DND-41 (cell line): ENCODE measurements around the gene RHBDL2.
"Not testable (repeated sequence)": the region's sequence is repeated elsewhere in the genome, so short reads cannot be mapped to it uniquely, and the experiment has no call there.

Experiments used
- EZH2 ChIP-seq: IDR thresholded peaks from 3 replicates; pipeline ENCODE4 v1.6.1; 2012; ENCODE audit warnings: borderline replicate concordance, low read depth, mild to moderate bottlenecking, moderate library complexity, low read length, inconsistent platforms; ENCODE audit not compliant: severe bottlenecking
- TF ChIP-seq, protein P1 (sequence below): IDR thresholded peaks from 2 replicates; pipeline ENCODE4 v1.5.1; 2012; ENCODE audit warnings: borderline replicate concordance, low read length, moderate library complexity, mild to moderate bottlenecking; ENCODE audit not compliant: poor library complexity, severe bottlenecking; ENCODE audit errors: extremely low read depth

DNA sequence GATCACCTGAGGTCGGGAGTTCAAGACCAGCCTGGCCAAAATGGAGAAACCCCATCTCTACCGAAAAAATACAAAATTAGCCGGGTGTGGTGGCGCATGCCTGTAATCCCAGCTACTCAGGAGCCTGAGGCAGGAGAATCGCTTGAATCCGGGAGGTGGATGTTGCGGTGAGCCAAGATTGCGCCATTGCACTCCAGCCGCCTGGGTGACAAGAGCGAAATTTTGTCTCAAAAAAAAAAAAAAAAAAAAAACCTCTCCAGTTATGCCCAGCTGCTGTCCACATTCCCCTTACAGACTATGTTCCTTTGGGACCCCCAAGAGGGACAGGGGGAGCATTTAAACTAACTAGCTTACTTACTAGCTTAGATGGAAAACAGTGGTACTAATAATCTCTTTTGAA lies 105.3 kb downstream of the RHBDL2 start:
- TF ChIP-seq, protein P1, sequence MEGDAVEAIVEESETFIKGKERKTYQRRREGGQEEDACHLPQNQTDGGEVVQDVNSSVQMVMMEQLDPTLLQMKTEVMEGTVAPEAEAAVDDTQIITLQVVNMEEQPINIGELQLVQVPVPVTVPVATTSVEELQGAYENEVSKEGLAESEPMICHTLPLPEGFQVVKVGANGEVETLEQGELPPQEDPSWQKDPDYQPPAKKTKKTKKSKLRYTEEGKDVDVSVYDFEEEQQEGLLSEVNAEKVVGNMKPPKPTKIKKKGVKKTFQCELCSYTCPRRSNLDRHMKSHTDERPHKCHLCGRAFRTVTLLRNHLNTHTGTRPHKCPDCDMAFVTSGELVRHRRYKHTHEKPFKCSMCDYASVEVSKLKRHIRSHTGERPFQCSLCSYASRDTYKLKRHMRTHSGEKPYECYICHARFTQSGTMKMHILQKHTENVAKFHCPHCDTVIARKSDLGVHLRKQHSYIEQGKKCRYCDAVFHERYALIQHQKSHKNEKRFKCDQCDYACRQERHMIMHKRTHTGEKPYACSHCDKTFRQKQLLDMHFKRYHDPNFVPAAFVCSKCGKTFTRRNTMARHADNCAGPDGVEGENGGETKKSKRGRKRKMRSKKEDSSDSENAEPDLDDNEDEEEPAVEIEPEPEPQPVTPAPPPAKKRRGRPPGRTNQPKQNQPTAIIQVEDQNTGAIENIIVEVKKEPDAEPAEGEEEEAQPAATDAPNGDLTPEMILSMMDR = not testable (repeated sequence)
- not testable (repeated sequence) for TF ChIP-seq EZH2
